Immature natural killer cell (primary cell): ENCODE results near the gene FGFR3. TPM values are rescaled to one million over a fixed set of nuclear protein-coding genes. Genes with fewer than 3 reads are reported as not detected.

ENCODE experiments used
- DNase-seq, 3 donors: peaks; one replicate each; pipeline ENCODE4 v3.0.0; 2022; ENCODE audit warnings: mixed read lengths in 1 of 3
- H3K27ac Mint-ChIP-seq, 6 donors: one replicate each; pipeline ENCODE4 v1.8.0; 2020; ENCODE audit warnings: mixed read lengths in 6 of 6, mild to moderate bottlenecking in 5 of 6, inconsistent platforms in 4 of 6, moderate library complexity in 3 of 6
- H3K27me3 Mint-ChIP-seq, 3 donors: one replicate each; pipeline ENCODE4 v1.8.0; 2020 to 2021; ENCODE audit warnings: low read depth in 3 of 3, mild to moderate bottlenecking in 3 of 3, mixed read lengths in 3 of 3, moderate library complexity in 3 of 3, inconsistent platforms in 1 of 3
- H3K36me3 Mint-ChIP-seq, 3 donors: one replicate each; pipeline ENCODE4 v1.8.0; 2020; ENCODE audit warnings: mixed read lengths in 3 of 3, inconsistent platforms in 2 of 3, mild to moderate bottlenecking in 2 of 3
- H3K4me1 Mint-ChIP-seq, 2 donors: one replicate each; pipeline ENCODE4 v1.8.0; 2020; ENCODE audit warnings: inconsistent platforms in 2 of 2, mild to moderate bottlenecking in 2 of 2, mixed read lengths in 2 of 2, moderate library complexity in 1 of 2
- H3K4me3 Mint-ChIP-seq, 5 donors: one replicate each; pipeline ENCODE4 v1.8.0; 2020; ENCODE audit warnings: mild to moderate bottlenecking in 5 of 5, mixed read lengths in 5 of 5, inconsistent platforms in 3 of 5, moderate library complexity in 3 of 5
- H3K9me3 Mint-ChIP-seq, 6 donors: one replicate each; pipeline ENCODE4 v1.8.0; 2020; ENCODE audit warnings: mild to moderate bottlenecking in 6 of 6, mixed read lengths in 6 of 6, inconsistent platforms in 4 of 6, moderate library complexity in 3 of 6
- polyA plus RNA-seq, 3 donors: library from polyadenylated mRNA; unstranded; fragments of 300-500 nt; fragmentation: Illumina TruSeq; gene quantifications; one replicate each; pipeline ENCODE4 v1.2.3, GENCODE V29; 2021

The FGFR3 gene
- polyA plus RNA-seq, 3 donors from 2014 or later = not detected

DNA sequence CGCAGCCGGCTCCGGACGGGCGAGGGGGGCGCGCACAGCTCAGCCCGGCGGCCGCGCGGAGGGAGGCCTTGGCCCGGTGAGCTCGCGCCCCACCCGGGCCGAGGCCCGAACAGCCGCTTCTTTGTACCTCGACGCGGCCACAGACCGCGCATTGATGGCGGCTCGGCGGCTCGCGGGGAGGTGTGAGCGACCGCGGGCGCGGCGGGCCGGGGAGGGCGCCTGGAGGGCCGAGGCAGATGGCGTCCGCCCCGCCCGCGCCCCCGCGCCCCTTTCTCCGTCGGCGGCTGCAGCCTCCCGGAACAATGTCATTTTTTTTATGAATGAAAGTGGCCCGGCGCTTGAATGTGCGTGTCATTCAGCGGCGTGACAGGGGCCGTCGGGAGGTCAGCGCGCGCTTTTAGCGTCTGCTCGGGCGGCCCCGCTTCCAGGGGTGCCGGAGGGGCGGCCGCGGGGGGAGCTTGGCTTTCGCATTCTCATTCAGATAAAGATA, 1.8 kb downstream of the FGFR3 start:
- peaks cover 1 to 13% (median 8%) of the 10 kb centered on the region in 3 donors for H3K27me3 Mint-ChIP-seq
- H3K27ac Mint-ChIP-seq = no peak overlapping the region
- no peak overlapping the region for H3K4me3 Mint-ChIP-seq
- peaks cover 0 to 1% of the 10 kb centered on the region in 2 donors for H3K4me1 Mint-ChIP-seq
- H3K9me3 Mint-ChIP-seq = peaks cover 0 to 2% (median 0%) of the 10 kb centered on the region in 6 donors
- H3K36me3 Mint-ChIP-seq = no peaks in the 10 kb centered on the region
- DNase-seq = no peak

DNA sequence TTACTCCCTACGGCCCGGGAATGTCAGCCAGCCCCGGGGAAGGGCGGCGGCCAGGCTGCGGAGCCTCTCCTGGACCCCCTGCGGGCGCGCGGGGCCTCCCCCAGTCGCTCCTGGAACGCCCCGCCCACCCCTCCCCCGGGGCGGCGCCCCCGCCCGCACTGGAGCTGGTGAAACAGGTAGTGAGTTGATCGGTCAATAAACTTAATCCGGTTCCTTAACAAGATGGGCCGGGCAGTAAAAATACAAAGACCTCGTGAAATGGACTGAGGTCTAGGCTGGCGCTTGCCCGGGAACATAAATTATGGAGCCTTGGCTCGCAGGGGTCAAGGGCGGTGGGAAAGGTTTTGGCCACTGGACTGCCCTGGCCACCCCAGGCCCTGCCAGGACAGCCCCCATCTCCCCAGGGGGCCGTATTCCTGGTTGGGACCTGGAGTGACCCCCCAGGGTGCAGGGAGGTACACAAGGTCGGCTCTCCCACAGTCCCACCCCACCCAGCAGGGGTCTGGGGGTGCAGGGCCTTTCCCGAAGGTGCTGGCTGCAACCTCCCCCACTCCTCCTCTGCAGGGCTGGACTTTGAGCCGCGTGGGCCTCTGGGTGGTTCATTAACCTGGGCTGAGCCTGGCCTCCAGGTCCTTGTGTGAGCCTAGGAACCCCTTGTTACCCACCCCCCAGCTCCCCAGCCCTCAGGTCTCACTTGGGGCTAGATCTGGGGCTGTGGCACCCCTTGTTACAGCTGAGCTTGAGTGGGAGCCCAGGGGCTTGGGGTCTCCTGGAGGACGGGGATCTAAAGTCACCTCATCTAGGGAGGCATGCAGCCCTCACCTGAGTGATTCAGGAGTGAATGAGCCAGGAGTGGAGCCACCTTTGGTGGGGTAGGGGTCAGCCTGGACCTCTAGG, 2.5 kb downstream of the FGFR3 start:
- no peaks in the 10 kb centered on the region for H3K36me3 Mint-ChIP-seq
- peaks cover 0 to 1% of the 10 kb centered on the region in 2 donors for H3K4me1 Mint-ChIP-seq
- H3K9me3 Mint-ChIP-seq = peaks cover 0 to 2% (median 0%) of the 10 kb centered on the region in 6 donors
- DNase-seq = no peak
- H3K4me3 Mint-ChIP-seq = no peak overlapping the region
- no peak overlapping the region for H3K27ac Mint-ChIP-seq
- peaks cover 1 to 13% (median 8%) of the 10 kb centered on the region in 3 donors for H3K27me3 Mint-ChIP-seq

DNA sequence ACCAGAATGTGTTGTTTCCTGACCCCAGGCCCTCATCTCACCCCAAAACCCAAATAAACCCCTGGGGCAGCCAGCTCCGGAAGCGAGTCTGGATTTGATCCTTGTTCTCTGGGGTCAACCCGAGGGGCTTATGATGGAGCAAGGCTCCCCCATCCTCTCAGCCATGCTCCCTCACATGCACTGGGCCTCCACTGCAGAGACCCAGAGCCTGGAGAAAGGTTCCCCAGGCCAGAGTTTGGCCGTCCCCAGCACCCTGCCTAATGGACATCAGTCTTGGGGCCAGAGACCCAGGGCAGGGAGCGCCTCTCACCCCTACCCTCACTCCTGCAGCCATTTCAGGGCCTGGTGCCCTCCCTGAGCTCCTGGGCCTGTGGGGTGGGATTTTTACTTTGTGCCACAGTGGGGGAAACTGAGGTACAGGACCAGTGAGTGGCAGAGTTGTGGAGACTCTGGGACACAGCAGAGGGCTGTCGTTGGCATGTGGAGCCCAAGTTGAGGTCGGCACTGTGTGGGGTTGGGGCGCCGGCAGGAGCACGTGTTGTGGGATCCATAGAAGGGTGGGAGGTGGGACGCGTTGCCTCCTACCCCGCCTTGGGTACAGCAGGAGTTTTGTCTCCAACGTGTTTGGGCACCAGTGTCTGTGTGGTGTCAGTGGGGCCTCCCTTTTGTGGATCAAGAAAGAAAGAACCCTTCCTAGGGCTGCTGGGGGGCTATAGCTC, 3.6 kb downstream of the FGFR3 start:
- Mint-ChIP-seq H3K27ac (no peak overlapping the region), H3K4me3 (peak overlapping the region in 1 of 5 donors; percentile 27), H3K9me3 (peaks cover 0 to 2% (median 0%) of the 10 kb centered on the region in 6 donors), H3K4me1 (peaks cover 0 to 1% of the 10 kb centered on the region in 2 donors), H3K27me3 (peaks cover 1 to 9% (median 4%) of the 10 kb centered on the region in 3 donors), H3K36me3 (no peaks in the 10 kb centered on the region)
- no peak for DNase-seq

DNA sequence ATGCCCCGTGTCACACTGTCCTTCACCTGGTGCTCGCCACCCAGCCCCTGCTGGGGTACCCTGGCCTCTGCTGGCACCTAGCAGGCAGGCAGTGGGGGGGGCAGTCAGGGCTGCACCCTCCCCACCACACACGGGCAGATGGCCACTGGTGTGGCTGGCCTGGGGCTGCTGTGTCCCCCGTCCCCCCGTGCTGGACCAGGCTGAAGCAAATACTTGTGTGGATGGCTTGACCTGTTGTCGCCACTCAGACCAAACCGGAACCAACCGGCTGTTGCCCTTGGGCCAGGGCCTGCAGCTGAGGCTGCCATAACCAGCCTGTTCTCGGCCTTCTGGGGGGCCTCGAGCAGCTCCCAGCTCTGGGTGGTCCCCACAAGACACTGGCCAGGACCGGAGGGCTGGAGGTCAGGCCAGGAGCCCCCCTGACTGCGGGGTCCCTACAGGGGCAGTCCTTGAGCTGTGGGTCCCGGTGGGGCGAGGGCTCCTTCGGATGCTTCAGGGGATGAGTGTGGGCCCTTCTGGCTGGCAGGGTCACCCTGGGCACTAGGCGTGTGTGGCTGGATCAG, 4.3 kb downstream of the FGFR3 start:
- Mint-ChIP-seq H3K9me3 (peaks cover 0 to 2% (median 0%) of the 10 kb centered on the region in 6 donors), H3K36me3 (no peaks in the 10 kb centered on the region), H3K4me3 (no peak overlapping the region), H3K4me1 (peaks cover 0 to 1% of the 10 kb centered on the region in 2 donors), H3K27me3 (peaks cover 1 to 8% (median 1%) of the 10 kb centered on the region in 3 donors), H3K27ac (no peak overlapping the region)
- DNase-seq = no peak

GRCh38 chr4:1797861-1798579, 4.9 kb downstream of the FGFR3 start:
- Mint-ChIP-seq H3K4me1 (peaks cover 0 to 1% of the 10 kb centered on the region in 2 donors), H3K36me3 (no peaks in the 10 kb centered on the region), H3K9me3 (peaks cover 0 to 2% (median 0%) of the 10 kb centered on the region in 6 donors), H3K27ac (no peak overlapping the region), H3K27me3 (peaks cover 1 to 8% (median 1%) of the 10 kb centered on the region in 3 donors), H3K4me3 (no peak overlapping the region)
- no peak for DNase-seq

DNA sequence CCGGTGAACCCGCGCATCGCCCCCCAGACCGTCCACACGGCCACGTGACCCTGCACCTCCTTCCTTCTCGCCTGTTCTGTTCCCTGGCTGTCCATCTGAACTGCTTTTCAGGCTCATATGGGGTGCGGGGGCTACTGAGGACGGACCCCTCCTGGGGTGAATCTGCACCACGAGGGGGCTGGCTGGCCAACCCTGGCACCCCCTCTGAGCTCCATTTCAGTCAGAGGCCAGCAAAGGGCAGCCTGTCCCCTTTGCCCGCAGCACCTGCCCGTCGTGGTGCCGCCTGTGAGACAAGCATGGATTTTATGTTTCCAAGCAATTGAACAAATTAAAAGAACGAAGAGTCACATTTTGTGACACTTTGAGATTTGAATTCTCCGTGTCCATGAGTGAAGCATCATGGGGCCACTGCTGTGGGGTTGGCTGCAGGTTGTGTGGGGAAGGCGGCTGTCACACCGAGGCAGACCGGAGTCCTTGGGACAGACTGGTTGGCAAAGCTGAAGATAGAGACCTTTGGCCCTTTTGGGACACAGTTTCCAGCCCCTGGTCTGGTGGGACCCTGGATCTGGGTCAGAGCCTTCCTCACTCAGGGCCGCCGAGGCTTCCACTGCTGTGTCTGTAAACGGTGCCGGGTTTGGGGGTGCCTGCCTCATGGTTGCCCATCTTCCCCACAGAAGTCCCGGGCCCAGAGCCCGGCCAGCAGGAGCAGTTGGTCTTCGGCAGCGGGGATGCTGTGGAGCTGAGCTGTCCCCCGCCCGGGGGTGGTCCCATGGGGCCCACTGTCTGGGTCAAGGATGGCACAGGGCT, 5.7 kb downstream of the FGFR3 start:
- H3K4me1 Mint-ChIP-seq = peaks cover 0 to 1% of the 10 kb centered on the region in 2 donors
- H3K4me3 Mint-ChIP-seq = no peak overlapping the region
- H3K9me3 Mint-ChIP-seq = peaks cover 0 to 2% (median 0%) of the 10 kb centered on the region in 6 donors
- peaks cover 1 to 8% (median 1%) of the 10 kb centered on the region in 3 donors for H3K27me3 Mint-ChIP-seq
- DNase-seq = no peak
- no peak overlapping the region for H3K27ac Mint-ChIP-seq
- no peaks in the 10 kb centered on the region for H3K36me3 Mint-ChIP-seq

- no peak for DNase-seq
- H3K4me3 Mint-ChIP-seq = no peak overlapping the region
Measured at GRCh38 chr4:1799387-1800375, 6.6 kb downstream of the FGFR3 start.

DNA sequence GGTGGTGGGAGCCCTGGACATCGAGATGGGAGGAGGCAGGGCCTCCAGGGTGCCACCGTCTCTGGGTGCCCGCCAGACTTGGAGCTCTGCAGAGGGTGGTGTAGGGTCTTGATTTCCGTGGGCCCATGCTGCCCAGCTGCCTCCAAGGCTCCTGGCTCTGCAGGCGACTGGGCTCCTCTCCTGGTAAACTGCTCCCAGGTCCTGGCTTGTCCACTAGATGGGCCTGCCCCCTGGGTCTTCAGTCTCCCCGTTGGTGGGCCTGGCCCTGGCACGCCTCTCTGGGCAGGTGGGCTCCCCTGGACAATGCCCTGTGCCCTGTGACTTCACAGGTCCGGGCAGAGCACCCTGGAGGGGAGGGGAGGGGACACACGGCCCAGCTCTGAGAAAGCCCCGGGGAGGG, 7.7 kb downstream of the FGFR3 start:
- H3K36me3 Mint-ChIP-seq = no peaks in the 10 kb centered on the region
- H3K4me1 Mint-ChIP-seq = peaks cover 0 to 1% of the 10 kb centered on the region in 2 donors
- no peak for DNase-seq
- H3K27ac Mint-ChIP-seq = no peak overlapping the region
- H3K27me3 Mint-ChIP-seq = peaks cover 1 to 8% (median 1%) of the 10 kb centered on the region in 3 donors
- H3K9me3 Mint-ChIP-seq = peaks cover 0 to 2% (median 0%) of the 10 kb centered on the region in 6 donors
- no peak overlapping the region for H3K4me3 Mint-ChIP-seq

More at GRCh38 chr4:1799387-1800375, 6.6 kb downstream of the FGFR3 start:
- Mint-ChIP-seq H3K27me3 (peaks cover 1 to 8% (median 1%) of the 10 kb centered on the region in 3 donors), H3K4me1 (peaks cover 0 to 1% of the 10 kb centered on the region in 2 donors), H3K9me3 (peaks cover 0 to 2% (median 0%) of the 10 kb centered on the region in 6 donors), H3K36me3 (no peaks in the 10 kb centered on the region), H3K27ac (no peak overlapping the region)

DNA sequence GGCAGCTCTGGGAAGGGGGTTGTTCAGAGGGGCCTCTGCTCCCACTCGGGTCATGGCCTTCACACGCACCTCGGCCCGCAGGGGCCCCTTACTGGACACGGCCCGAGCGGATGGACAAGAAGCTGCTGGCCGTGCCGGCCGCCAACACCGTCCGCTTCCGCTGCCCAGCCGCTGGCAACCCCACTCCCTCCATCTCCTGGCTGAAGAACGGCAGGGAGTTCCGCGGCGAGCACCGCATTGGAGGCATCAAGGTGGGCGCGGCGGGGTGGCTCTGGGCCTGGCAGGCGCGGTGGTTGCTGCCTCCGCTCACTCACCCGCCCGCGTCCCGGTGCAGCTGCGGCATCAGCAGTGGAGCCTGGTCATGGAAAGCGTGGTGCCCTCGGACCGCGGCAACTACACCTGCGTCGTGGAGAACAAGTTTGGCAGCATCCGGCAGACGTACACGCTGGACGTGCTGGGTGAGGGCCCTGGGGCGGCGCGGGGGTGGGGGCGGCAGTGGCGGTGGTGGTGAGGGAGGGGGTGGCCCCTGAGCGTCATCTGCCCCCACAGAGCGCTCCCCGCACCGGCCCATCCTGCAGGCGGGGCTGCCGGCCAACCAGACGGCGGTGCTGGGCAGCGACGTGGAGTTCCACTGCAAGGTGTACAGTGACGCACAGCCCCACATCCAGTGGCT, 8.3 kb downstream of the FGFR3 start:
- H3K4me1 Mint-ChIP-seq = no peaks in the 10 kb centered on the region
- DNase-seq = no peak
- H3K27me3 Mint-ChIP-seq = peaks cover 1 to 5% (median 1%) of the 10 kb centered on the region in 3 donors
- no peaks in the 10 kb centered on the region for H3K36me3 Mint-ChIP-seq
- H3K27ac Mint-ChIP-seq = no peak overlapping the region
- no peak overlapping the region for H3K4me3 Mint-ChIP-seq
- no peaks in the 10 kb centered on the region for H3K9me3 Mint-ChIP-seq

DNA sequence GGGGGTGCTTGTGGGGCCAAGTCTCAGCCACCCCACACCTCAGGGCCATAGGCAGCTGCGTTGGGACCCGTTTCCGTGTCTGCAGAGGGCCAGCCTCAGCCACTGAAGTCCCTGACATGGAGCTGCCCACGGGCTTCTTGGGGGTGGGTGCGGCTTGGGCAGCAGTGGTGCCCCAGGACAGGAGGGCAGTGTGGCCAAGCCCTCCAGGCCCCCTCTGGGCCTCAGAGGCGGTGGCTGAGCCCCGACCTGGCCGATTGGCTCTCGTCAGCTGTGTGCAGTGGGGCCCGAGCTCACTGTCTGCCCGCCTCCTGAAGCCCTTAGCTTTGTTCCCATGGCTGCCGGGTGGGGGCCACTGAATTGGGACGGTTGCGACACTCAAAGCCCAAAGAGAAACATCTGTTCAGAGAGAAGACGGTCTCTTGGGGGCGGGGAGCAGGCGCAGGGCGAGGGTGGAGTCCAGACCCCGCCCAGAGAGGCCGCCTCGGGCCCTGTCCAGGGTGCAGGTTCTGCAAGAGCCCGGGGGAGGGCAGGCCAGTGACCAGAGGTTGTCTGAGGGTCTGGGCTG, 9.1 kb downstream of the FGFR3 start:
- Mint-ChIP-seq H3K36me3 (no peaks in the 10 kb centered on the region), H3K4me1 (no peaks in the 10 kb centered on the region), H3K27me3 (peaks cover 0 to 1% (median 1%) of the 10 kb centered on the region in 3 donors), H3K27ac (no peak overlapping the region), H3K4me3 (no peak overlapping the region), H3K9me3 (no peaks in the 10 kb centered on the region)
- DNase-seq = no peak
